Effector memory CD4-positive, alpha-beta T cell (primary cell): Measurements from ENCODE around the gene DES.

Experiments used
- DNase-seq, 3 donors: peaks; one replicate each; pipeline ENCODE4 v3.0.0-alpha.2; 2020
- H3K27ac ChIP-seq: 2 replicates; pipeline ENCODE4 v1.7.0; 2013; ENCODE audit warnings: mild to moderate bottlenecking, low read length, moderate library complexity; ENCODE audit not compliant: insufficient read depth, poor library complexity, severe bottlenecking
- H3K27me3 ChIP-seq: replicated peaks from 2 replicates; pipeline ENCODE4 v1.7.0; 2013; ENCODE audit warnings: mild to moderate bottlenecking, low read length; ENCODE audit not compliant: insufficient read depth, control insufficient read depth, poor library complexity, severe bottlenecking
- H3K36me3 ChIP-seq: 2 replicates; pipeline ENCODE4 v1.7.0; 2013; ENCODE audit warnings: mild to moderate bottlenecking, low read length, moderate library complexity; ENCODE audit not compliant: control insufficient read depth, insufficient read depth
- H3K4me1 ChIP-seq: 2 replicates; pipeline ENCODE4 v1.7.0; 2013; ENCODE audit warnings: low read length, mild to moderate bottlenecking; ENCODE audit not compliant: control insufficient read depth, insufficient read depth, poor library complexity, severe bottlenecking
- H3K4me3 ChIP-seq: 2 replicates; pipeline ENCODE4 v1.7.0; 2013; ENCODE audit warnings: low read length, low read depth, mild to moderate bottlenecking; ENCODE audit not compliant: insufficient read depth, poor library complexity, severe bottlenecking
- H3K9me3 ChIP-seq: 2 replicates; pipeline ENCODE4 v1.7.0; 2013; ENCODE audit warnings: mild to moderate bottlenecking, low read length, moderate library complexity; ENCODE audit not compliant: control insufficient read depth

The DES gene

DNA sequence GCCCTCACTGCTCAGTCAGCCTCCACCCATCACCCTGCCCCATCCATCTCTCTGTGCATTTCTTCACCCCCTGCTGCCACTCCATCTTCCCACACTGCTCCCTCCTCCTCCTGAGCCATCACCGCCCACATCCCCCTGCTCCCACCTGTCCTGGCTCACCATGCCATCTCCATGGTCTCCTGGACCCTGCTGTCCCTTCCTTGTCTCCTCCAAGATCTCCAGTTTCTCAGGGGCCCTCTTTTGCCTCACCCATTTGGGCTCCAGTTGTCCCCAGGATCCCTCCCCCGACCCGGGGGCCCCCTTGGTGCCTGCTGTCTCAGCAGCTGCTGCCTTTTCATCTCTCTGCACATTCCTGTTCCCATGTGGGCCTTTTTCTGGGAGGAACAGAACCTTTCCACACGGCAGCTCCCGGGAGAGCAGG is 27.1 kb downstream of the DES start:
- peaks cover 8% of the 10 kb centered on the region for H3K4me1 ChIP-seq
- H3K4me3 ChIP-seq = no peak overlapping the region
- H3K9me3 ChIP-seq = no peaks in the 10 kb centered on the region
- no peak for DNase-seq
- no peak overlapping the region for H3K27ac ChIP-seq
- no peaks in the 10 kb centered on the region for H3K36me3 ChIP-seq
- peaks cover 10% of the 10 kb centered on the region for H3K27me3 ChIP-seq

DNA sequence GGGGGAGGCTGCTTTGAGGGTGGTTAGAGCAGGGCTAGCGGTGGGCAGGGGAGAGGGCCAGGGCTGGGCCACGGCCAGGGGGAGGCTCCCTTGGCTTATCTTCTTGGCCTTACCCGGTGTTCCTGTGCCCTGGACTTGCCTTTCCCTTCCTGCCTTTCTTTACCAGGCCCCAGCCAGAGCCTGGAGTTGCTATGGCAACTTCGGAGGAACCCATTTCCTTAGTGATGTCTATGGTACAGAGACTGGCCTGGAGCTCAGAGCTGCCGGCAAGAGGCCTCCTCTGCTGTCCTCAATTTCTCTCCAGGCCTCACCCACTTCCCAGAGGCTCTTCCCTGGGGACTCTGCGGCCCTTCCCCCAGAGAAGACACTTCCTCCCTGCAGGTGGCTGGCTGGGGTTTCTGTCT is 27.9 kb downstream of the DES start:
- DNase-seq = no peak
- H3K36me3 ChIP-seq = no peaks in the 10 kb centered on the region
- no peak overlapping the region for H3K27ac ChIP-seq
- H3K9me3 ChIP-seq = no peaks in the 10 kb centered on the region
- peaks cover 8% of the 10 kb centered on the region for H3K4me1 ChIP-seq
- no peak overlapping the region for H3K4me3 ChIP-seq
- H3K27me3 ChIP-seq = peaks cover 10% of the 10 kb centered on the region

DNA sequence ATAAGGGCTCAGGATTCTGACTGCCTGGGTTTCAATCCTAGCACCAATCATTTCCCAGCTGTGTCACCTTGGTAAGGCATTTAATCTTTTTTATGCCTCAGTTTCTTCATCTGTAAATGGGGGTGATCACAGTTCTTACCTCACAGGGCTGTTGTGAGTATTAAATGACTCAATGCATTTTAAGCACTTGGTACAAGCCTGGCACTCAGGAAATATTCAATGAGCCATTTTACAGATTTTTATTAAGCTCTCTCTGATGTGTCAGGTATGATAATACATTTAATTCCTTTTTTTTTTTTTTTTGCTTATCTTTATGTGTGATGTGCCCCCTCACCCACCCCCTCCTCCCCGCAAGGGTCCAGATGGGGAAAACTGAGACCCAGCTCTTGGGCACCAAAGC is 28.5 kb downstream of the DES start:
- Histone ChIP-seq H3K9me3 (no peaks in the 10 kb centered on the region), H3K4me3 (no peak overlapping the region), H3K4me1 (peaks cover 8% of the 10 kb centered on the region), H3K27me3 (peaks cover 10% of the 10 kb centered on the region), H3K36me3 (no peaks in the 10 kb centered on the region), H3K27ac (no peak overlapping the region)
- DNase-seq = no peak

DNA sequence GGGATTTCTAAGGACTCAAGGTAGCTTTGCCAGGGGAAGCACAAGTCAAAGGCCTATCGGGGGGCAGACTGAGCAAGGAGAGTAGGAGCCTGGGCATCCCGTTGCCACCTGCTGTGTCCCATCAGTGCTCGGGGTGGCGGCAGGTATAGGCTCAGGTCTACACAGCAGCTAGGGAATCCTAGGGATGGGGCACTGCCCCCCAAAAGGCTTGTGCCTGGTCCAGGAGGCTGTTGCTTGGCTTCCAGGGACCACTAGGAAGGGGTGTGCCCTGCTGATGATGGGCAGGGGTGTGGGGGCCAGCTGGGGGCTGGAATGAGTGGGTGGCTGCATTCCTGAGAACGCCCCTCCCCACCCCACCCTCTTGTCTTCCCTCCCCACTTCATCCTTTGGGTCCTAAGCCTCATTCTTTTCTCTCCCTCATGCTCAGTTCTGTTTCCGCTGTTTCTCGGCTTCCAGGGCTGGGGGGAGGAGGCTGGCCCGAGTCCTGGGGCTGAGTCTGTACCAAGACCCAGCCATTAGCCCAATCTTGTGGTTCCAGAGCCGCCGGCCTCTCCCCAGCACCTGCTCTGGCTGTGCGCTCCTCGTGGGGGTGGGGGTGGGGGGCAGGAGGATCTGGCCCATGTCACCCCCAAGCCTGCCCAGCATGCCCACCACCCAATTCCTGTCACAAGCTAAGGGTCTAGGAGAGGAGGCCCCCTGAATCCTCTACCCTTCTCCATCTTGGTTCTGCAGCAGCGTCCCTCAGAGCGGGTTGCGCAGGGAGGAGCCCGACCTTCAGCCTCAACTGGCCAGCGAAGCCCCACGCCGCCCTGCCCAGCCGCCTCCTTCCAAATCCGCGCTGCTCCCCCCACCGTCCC is 29.3 kb downstream of the DES start:
- peaks cover 7% of the 10 kb centered on the region for H3K4me1 ChIP-seq
- no peaks in the 10 kb centered on the region for H3K9me3 ChIP-seq
- DNase-seq = no peak
- H3K27ac ChIP-seq = no peak overlapping the region
- no peaks in the 10 kb centered on the region for H3K36me3 ChIP-seq
- H3K4me3 ChIP-seq = no peak overlapping the region
- H3K27me3 ChIP-seq = peaks cover 10% of the 10 kb centered on the region

DNA sequence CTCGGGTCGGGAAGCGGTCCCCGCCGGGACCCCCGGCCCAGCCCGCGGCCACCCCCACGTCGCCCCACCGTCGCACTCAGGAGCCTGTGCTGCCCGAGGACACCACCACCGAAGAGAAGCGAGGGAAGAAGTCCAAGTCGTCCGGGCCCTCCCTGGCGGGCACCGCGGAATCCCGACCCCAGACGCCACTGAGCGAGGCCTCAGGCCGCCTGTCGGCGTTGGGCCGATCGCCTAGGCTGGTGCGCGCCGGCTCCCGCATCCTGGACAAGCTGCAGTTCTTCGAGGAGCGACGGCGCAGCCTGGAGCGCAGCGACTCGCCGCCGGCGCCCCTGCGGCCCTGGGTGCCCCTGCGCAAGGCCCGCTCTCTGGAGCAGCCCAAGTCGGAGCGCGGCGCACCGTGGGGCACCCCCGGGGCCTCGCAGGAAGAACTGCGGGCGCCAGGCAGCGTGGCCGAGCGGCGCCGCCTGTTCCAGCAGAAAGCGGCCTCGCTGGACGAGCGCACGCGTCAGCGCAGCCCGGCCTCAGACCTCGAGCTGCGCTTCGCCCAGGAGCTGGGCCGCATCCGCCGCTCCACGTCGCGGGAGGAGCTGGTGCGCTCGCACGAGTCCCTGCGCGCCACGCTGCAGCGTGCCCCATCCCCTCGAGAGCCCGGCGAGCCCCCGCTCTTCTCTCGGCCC is 30.1 kb downstream of the DES start:
- DNase-seq = no peak
- H3K27me3 ChIP-seq = peaks cover 10% of the 10 kb centered on the region
- H3K4me3 ChIP-seq = no peak overlapping the region
- no peaks in the 10 kb centered on the region for H3K36me3 ChIP-seq
- no peak overlapping the region for H3K27ac ChIP-seq
- H3K9me3 ChIP-seq = no peaks in the 10 kb centered on the region
- peaks cover 6% of the 10 kb centered on the region for H3K4me1 ChIP-seq

DNA sequence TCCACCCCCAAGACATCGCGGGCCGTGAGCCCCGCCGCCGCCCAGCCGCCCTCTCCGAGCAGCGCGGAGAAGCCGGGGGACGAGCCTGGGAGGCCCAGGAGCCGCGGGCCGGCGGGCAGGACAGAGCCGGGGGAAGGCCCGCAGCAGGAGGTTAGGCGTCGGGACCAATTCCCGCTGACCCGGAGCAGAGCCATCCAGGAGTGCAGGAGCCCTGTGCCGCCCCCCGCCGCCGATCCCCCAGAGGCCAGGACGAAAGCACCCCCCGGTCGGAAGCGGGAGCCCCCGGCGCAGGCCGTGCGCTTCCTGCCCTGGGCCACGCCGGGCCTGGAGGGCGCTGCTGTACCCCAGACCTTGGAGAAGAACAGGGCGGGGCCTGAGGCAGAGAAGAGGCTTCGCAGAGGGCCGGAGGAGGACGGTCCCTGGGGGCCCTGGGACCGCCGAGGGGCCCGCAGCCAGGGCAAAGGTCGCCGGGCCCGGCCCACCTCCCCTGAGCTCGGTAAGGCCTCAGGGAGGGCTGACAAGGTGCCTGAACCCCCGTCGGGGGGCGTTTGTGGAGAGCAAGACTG is 30.7 kb downstream of the DES start:
- DNase-seq = no peak
- Histone ChIP-seq H3K27me3 (peaks cover 10% of the 10 kb centered on the region), H3K4me1 (peaks cover 6% of the 10 kb centered on the region), H3K36me3 (no peaks in the 10 kb centered on the region), H3K27ac (no peak overlapping the region), H3K9me3 (no peaks in the 10 kb centered on the region), H3K4me3 (no peak overlapping the region)

DNA sequence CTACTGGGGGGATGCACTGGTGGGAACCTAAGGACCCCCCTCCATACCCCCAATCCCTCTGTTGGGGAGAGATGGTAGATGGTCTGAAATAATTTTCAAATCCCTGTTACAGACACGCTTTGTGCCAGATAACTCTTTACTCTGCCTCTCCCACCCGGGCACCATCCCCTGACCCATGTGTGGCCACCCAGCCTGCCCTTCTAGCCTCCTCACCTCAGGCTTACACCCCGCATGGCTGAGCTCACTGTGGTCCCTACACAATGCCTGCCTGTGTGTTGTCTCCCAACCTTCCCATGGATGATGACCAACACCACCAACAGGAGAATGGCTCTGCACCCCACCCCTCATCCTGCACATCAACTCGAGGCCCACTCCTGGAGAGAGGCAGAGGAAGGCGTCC is 31.4 kb downstream of the DES start:
- Histone ChIP-seq H3K9me3 (no peaks in the 10 kb centered on the region), H3K4me1 (peaks cover 6% of the 10 kb centered on the region), H3K36me3 (no peaks in the 10 kb centered on the region), H3K4me3 (no peak overlapping the region), H3K27me3 (peaks cover 10% of the 10 kb centered on the region), H3K27ac (no peak overlapping the region)
- no peak for DNase-seq

DNA sequence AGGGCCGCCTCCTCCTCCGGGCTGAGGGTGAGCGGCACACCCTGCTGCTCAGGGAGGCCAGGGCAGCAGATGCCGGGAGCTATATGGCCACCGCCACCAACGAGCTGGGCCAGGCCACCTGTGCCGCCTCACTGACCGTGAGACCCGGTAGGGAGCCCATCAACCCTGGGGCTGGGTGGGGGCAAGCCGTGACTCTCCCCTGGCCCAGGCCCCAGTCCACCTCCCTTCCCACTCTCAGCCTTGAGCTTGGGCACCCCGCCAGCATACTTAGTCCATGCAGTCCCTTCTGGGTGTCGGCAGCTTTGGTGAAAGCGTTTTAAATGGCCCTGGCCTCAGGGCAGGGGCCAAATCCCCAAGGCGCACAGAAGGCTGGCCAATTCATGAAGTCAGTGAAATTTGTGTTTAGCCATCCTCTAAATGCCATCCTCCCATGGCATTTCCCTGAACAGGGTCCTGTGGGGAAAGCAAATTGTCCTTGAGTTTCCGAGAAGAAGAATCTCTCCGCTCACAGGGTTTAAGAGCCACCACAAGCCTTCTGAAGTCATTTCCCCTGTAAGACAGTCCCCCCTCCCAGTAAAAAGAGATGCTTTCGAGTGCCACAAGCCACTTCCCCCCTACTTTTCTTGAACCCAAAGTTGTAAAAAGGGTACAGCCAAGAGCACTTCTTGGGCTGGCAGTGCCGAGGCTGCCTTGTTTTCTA is 33.6 kb downstream of the DES start:
- Histone ChIP-seq H3K4me3 (no peak overlapping the region), H3K9me3 (no peaks in the 10 kb centered on the region), H3K4me1 (peaks cover 6% of the 10 kb centered on the region), H3K27me3 (peaks cover 10% of the 10 kb centered on the region), H3K27ac (no peak overlapping the region), H3K36me3 (no peaks in the 10 kb centered on the region)
- DNase-seq = no peak

DNA sequence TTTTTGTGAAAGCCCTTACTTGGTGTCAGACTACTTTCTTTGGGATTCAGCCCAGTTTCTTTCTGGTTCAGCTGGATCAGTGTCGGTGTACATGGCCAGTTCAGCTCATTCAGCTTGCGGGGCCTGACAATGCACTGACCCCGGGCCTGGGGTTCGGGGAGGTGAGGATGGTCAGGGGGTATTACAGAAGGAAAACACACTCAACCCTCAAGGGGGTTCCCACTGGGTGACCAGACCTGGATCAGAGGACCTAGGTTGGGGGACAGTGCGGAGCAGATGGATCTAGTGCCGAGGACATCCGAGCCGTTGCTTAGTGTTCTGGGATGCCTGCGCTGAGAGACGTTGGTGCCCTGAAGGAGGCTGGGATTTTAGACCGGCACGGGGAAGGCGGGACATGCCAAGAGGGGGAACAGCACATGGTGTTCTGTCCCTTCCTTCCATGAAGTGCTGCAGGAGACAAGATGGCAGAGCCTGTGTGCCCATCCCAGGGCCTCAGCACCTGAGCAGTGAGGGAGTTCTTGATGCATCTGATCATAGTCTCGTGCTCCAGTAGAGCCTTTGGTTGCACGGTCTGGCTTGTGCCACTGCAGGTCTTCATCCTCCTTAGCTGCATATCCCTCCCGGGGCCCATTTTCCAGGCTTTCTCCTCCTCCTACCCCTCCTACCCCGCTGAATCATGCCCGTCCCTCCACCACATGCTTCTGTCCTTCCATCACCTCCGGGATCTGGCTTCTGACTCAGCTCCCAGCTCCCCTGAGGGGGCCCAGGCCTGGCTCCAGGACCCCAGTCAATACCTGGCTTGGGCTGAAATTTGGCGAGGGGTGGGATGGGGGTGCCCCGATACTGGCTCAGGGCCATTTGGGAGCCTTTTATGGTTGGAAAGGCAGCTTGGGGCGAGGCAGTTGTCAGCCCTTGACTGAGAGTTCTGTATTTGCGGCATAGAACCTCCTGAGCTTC is 34.5 kb downstream of the DES start:
- no peak overlapping the region for H3K4me3 ChIP-seq
- H3K36me3 ChIP-seq = no peaks in the 10 kb centered on the region
- H3K27ac ChIP-seq = no peak overlapping the region
- H3K27me3 ChIP-seq = peaks cover 10% of the 10 kb centered on the region
- DNase-seq = no peak
- H3K4me1 ChIP-seq = peaks cover 6% of the 10 kb centered on the region
- no peaks in the 10 kb centered on the region for H3K9me3 ChIP-seq
